HEK293T (cell line): Measurements from ENCODE around the gene PCYT2.

Experiments used
- CTCF ChIA-PET: fragments of 350-600 bp; formaldehyde crosslinking; extraction: SDS; loops from one replicate; lab custom pipeline; 2021; ENCODE audit warnings: antibody characterized with exemption, inconsistent platforms; lab: Yijun Ruan, JAX
- POLR2A ChIA-PET: fragments of 350-600 bp; formaldehyde crosslinking; extraction: SDS; loops from one replicate; lab custom pipeline; 2020; ENCODE audit warnings: antibody characterized with exemption, inconsistent platforms; lab: Yijun Ruan, JAX
- DNase-seq: peaks from one replicate; pipeline ENCODE4 v3.0.0; 2012; ENCODE audit warnings: mixed read lengths; ENCODE audit errors: extremely low spot score
- ARNT ChIP-seq: fragments of 450-650 bp; IDR thresholded peaks from 2 replicates; pipeline ENCODE4 v1.6.1; 2017; ENCODE audit warnings: mild to moderate bottlenecking
- BHLHE40 ChIP-seq: fragments of 450-650 bp; IDR thresholded peaks from 2 replicates; pipeline ENCODE4 v1.6.1; 2016; ENCODE audit warnings: mild to moderate bottlenecking, moderate library complexity, borderline replicate concordance
- CTBP1 ChIP-seq: fragments of 450-650 bp; IDR thresholded peaks from 2 replicates; pipeline ENCODE4 v1.6.1; 2016; ENCODE audit warnings: borderline replicate concordance
- ELF4 ChIP-seq: fragments of 450-650 bp; IDR thresholded peaks from 2 replicates; pipeline ENCODE4 v1.6.1; 2017; ENCODE audit warnings: antibody characterized with exemption
- FOXA1 ChIP-seq: fragments of 450-650 bp; IDR thresholded peaks from 2 replicates; pipeline ENCODE4 v1.6.1; 2016; ENCODE audit warnings: mild to moderate bottlenecking
- FOXK2 ChIP-seq: fragments of 450-650 bp; IDR thresholded peaks from 2 replicates; pipeline ENCODE4 v1.6.1; 2016; ENCODE audit warnings: mild to moderate bottlenecking
- FOXM1 ChIP-seq: fragments of 450-650 bp; IDR thresholded peaks from 2 replicates; pipeline ENCODE4 v1.6.1; 2017; ENCODE audit warnings: mild to moderate bottlenecking, borderline replicate concordance
- HDGF ChIP-seq: fragments of 450-650 bp; IDR thresholded peaks from 2 replicates; pipeline ENCODE4 v1.6.1; 2017; ENCODE audit warnings: antibody characterized with exemption, borderline replicate concordance
- L3MBTL2 ChIP-seq: fragments of 450-650 bp; conservative IDR thresholded peaks from 2 replicates; pipeline ENCODE4 v1.6.1; 2016; ENCODE audit warnings: mild to moderate bottlenecking
- LEF1 ChIP-seq: fragments of 450-650 bp; IDR thresholded peaks from 2 replicates; pipeline ENCODE4 v1.6.1; 2017; ENCODE audit warnings: mild to moderate bottlenecking, borderline replicate concordance
- NFRKB ChIP-seq: fragments of 450-650 bp; IDR thresholded peaks from 2 replicates; pipeline ENCODE4 v1.6.1; 2016; ENCODE audit warnings: mild to moderate bottlenecking, moderate library complexity
- PKNOX1 ChIP-seq: fragments of 450-650 bp; IDR thresholded peaks from 2 replicates; pipeline ENCODE4 v1.6.1; 2016
- SP1 ChIP-seq: fragments of 450-650 bp; IDR thresholded peaks from 2 replicates; pipeline ENCODE4 v1.6.1; 2017
- SUZ12 ChIP-seq: fragments of 450-650 bp; IDR thresholded peaks from 2 replicates; pipeline ENCODE4 v1.6.1; 2016; ENCODE audit warnings: mild to moderate bottlenecking
- TARDBP ChIP-seq: fragments of 450-650 bp; IDR thresholded peaks from 2 replicates; pipeline ENCODE4 v1.6.1; 2016
- ZNF384 ChIP-seq: fragments of 450-650 bp; IDR thresholded peaks from 2 replicates; pipeline ENCODE4 v1.6.1; 2016

PCYT2 gene

GRCh38 chr17:81903896-81904599 is 7.2 kb downstream of the PCYT2 start:
- no peak for DNase-seq
- POLR2A ChIA-PET, result interaction anchor here (1.0 kb wide), 1 partner anchor 34 kb away, joined by 5 read pairs; no protein-coding TSS in a partner anchor
- CTCF ChIA-PET, result interaction anchor here (0.7 kb wide), 1 partner anchor 12 kb away, joined by 3 read pairs; no protein-coding TSS in a partner anchor
- TF ChIP-seq LEF1 (no peak), FOXK2 (no peak), L3MBTL2 (no peak), NFRKB (no peak), FOXM1 (no peak), FOXA1 (no peak), PKNOX1 (no peak), BHLHE40 (no peak), ARNT (no peak), SUZ12 (no peak), ZNF384 (no peak), HDGF (no peak)

- TF ChIP-seq SP1 (no peak), L3MBTL2 (no peak), CTBP1 (no peak), FOXA1 (no peak), NFRKB (no peak), FOXK2 (no peak), LEF1 (no peak), PKNOX1 (no peak), TARDBP (no peak), HDGF (no peak), ZNF384 (no peak), BHLHE40 (no peak)
- no peak for DNase-seq
- ChIA-PET POLR2A (interaction anchor here (1.0 kb wide), 1 partner anchor 34 kb away, joined by 5 read pairs; no protein-coding TSS in a partner anchor), CTCF (interaction anchor here (0.7 kb wide), 1 partner anchor 11 kb away, joined by 3 read pairs; no protein-coding TSS in a partner anchor)
These were observed 7.8 kb downstream of the PCYT2 start for GRCh38 chr17:81903415-81903831.

GRCh38 chr17:81902653-81903414 is 8.4 kb downstream of the PCYT2 start:
- no peak for DNase-seq
- CTCF ChIA-PET, result no interaction called here
- POLR2A ChIA-PET, result interaction anchor here (1.0 kb wide), 1 partner anchor 33 kb away, joined by 5 read pairs; no protein-coding TSS in a partner anchor

GRCh38 chr17:81902023-81902652 is 9.1 kb downstream of the PCYT2 start, which contains the start of gene NPB:
Gene NPB (plus strand): TSS chr17:81902238. CDS start chr17:81902278, 40 bp downstream.
- POLR2A ChIA-PET, result no interaction called here
- TF ChIP-seq NFRKB (no peak), FOXA1 (no peak), CTBP1 (no peak), ARNT (no peak), LEF1 (no peak), TARDBP (no peak), L3MBTL2 (no peak), PKNOX1 (no peak), ELF4 (no peak)
- CTCF ChIA-PET, result no interaction called here
- no peak for DNase-seq

More at GRCh38 chr17:81902653-81903414, 8.4 kb downstream of the PCYT2 start:
- TF ChIP-seq LEF1, result no peak
- TF ChIP-seq PKNOX1, result no peak
- no peak for TF ChIP-seq FOXA1
- no peak for TF ChIP-seq TARDBP
- no peak for TF ChIP-seq ZNF384
- no peak for TF ChIP-seq BHLHE40
- TF ChIP-seq FOXM1, result no peak
- TF ChIP-seq L3MBTL2, result no peak
- TF ChIP-seq FOXK2, result no peak
- no peak for TF ChIP-seq NFRKB
- no peak for TF ChIP-seq SP1
- no peak for TF ChIP-seq CTBP1
- TF ChIP-seq SUZ12, result no peak
- no peak for TF ChIP-seq ELF4
- no peak for TF ChIP-seq ARNT
- TF ChIP-seq HDGF, result no peak
